Neural cell (in vitro differentiated cells): ENCODE measurements around the gene GRK3. TPM values are rescaled to one million over a fixed set of nuclear protein-coding genes. Genes with fewer than 3 reads are reported as not detected.

Experiments
- H2AFZ ChIP-seq: fragments of 200-600, 300-800 bp; sonication (generic), shearing (Covaris generic); 2 replicates; pipeline ENCODE4 v1.6.0; 2014; ENCODE audit warnings: low read depth, mild to moderate bottlenecking, antibody characterized with exemption, low read length, moderate library complexity
- H3F3A ChIP-seq: fragments of 200-600 bp; shearing (Covaris generic); 2 replicates; pipeline ENCODE4 v1.6.1; 2016; ENCODE audit warnings: mild to moderate bottlenecking, moderate library complexity, mixed read lengths, antibody characterized with exemption, low read length; ENCODE audit not compliant: insufficient read depth, poor library complexity, severe bottlenecking
- H3K27ac ChIP-seq: fragments of 200-600, 300-800 bp; sonication (generic), shearing (Covaris generic); 2 replicates; pipeline ENCODE4 v1.5.1; 2014; ENCODE audit warnings: mild to moderate bottlenecking, low read length, moderate library complexity
- H3K27me3 ChIP-seq: fragments of 300-800, 200-600 bp; sonication (generic), shearing (Covaris generic); 2 replicates; pipeline ENCODE4 v1.6.0; 2014; ENCODE audit warnings: mild to moderate bottlenecking, low read depth, low read length, moderate library complexity; ENCODE audit not compliant: insufficient read depth
- H3K36me3 ChIP-seq: fragments of 300-800, 200-600 bp; sonication (generic), shearing (Covaris generic); 2 replicates; pipeline ENCODE4 v1.5.1; 2014; ENCODE audit warnings: mild to moderate bottlenecking, antibody characterized with exemption, low read length, moderate library complexity; ENCODE audit not compliant: insufficient read depth
- H3K4me2 ChIP-seq: fragments of 300-800, 200-600 bp; sonication (generic), shearing (Covaris generic); 2 replicates; pipeline ENCODE4 v1.6.0; 2014; ENCODE audit warnings: mild to moderate bottlenecking, low read length
- H3K4me3 ChIP-seq: fragments of 300-800, 200-600 bp; sonication (generic), shearing (Covaris generic); 2 replicates; pipeline ENCODE4 v1.5.1; 2014; ENCODE audit warnings: mild to moderate bottlenecking, low read length, moderate library complexity
- H3K79me2 ChIP-seq: fragments of 200-600 bp; shearing (Covaris generic); replicated peaks from 2 replicates; pipeline ENCODE4 v1.6.0; 2014; ENCODE audit warnings: mild to moderate bottlenecking, low read length, moderate library complexity; ENCODE audit not compliant: insufficient read depth
- H3K9ac ChIP-seq: fragments of 300-800, 200-600 bp; sonication (generic), shearing (Covaris generic); 2 replicates; pipeline ENCODE4 v1.6.1; 2016; ENCODE audit warnings: mild to moderate bottlenecking, low read length, mixed read lengths
- H3K9me2 ChIP-seq: fragments of 200-600 bp; shearing (Covaris generic); 2 replicates; pipeline ENCODE4 v1.6.1; 2016; ENCODE audit warnings: mild to moderate bottlenecking, low read length, mixed read lengths; ENCODE audit not compliant: insufficient read depth
- H3K9me3 ChIP-seq: fragments of 200-600, 300-800 bp; sonication (generic), shearing (Covaris generic); 2 replicates; pipeline ENCODE4 v1.6.1; 2016; ENCODE audit warnings: mild to moderate bottlenecking, mixed run types, low read length, moderate library complexity, mixed read lengths
- H4K20me1 ChIP-seq: fragments of 200-600 bp; shearing (Covaris generic); 2 replicates; pipeline ENCODE4 v1.6.1; 2016; ENCODE audit warnings: mild to moderate bottlenecking, mixed run types; ENCODE audit not compliant: insufficient read depth
- CTCF ChIP-seq: fragments of 450-650 bp; IDR thresholded peaks from 2 replicates; pipeline ENCODE4 v1.5.1; 2014; ENCODE audit warnings: antibody characterized with exemption, mild to moderate bottlenecking, moderate library complexity; ENCODE audit not compliant: poor library complexity, severe bottlenecking
- EP300 ChIP-seq: fragments of 450-650 bp; conservative IDR thresholded peaks from 2 replicates; pipeline ENCODE4 v1.6.1; 2014; ENCODE audit warnings: antibody characterized with exemption, mild to moderate bottlenecking, moderate library complexity; ENCODE audit not compliant: poor library complexity, severe bottlenecking
- EZH2 ChIP-seq: fragments of 200-600, 300-800 bp; shearing (Covaris generic), sonication (generic); IDR thresholded peaks from 2 replicates; pipeline ENCODE4 v1.6.1; 2014; ENCODE audit warnings: antibody characterized with exemption, low read length, borderline replicate concordance, mild to moderate bottlenecking; ENCODE audit not compliant: insufficient read depth, poor library complexity, severe bottlenecking
- MXI1 ChIP-seq: fragments of 450-650 bp; conservative IDR thresholded peaks from 2 replicates; pipeline ENCODE4 v1.6.1; 2014; ENCODE audit warnings: antibody characterized with exemption, mild to moderate bottlenecking; ENCODE audit not compliant: poor library complexity, severe bottlenecking
- POLR2AphosphoS5 ChIP-seq: IDR thresholded peaks from 2 replicates; pipeline ENCODE4 v1.6.1; 2012
- RAD21 ChIP-seq: fragments of 450-650 bp; conservative IDR thresholded peaks from 2 replicates; pipeline ENCODE4 v1.6.1; 2014; ENCODE audit warnings: antibody characterized with exemption, mild to moderate bottlenecking, moderate library complexity
- REST ChIP-seq: IDR thresholded peaks from 2 replicates; pipeline ENCODE4 v1.6.1; 2012; ENCODE audit warnings: borderline replicate concordance
- SMC3 ChIP-seq: fragments of 450-650 bp; conservative IDR thresholded peaks from 2 replicates; pipeline ENCODE4 v1.6.1; 2014; ENCODE audit warnings: antibody characterized with exemption, mild to moderate bottlenecking, moderate library complexity; ENCODE audit not compliant: poor library complexity
- TAF1 ChIP-seq: IDR thresholded peaks from 2 replicates; pipeline ENCODE4 v1.6.1; 2012; ENCODE audit warnings: low read depth
- polyA plus RNA-seq: library from polyadenylated mRNA; depleted of rRNA; stranded (reverse); fragments of >200 nt; gene quantifications from 2 replicates; pipeline ENCODE4 v1.2.3, GENCODE V29; 2014

GRK3 gene
- polyA plus RNA-seq, 1 donor from 2014 or later, result 9.8 TPM

GRCh38 chr22:25751174-25751581, 186.7 kb downstream of the GRK3 start:
- no peak overlapping the region for H3K4me2 ChIP-seq
- no peak overlapping the region for H2AFZ ChIP-seq
- no peaks in the 10 kb centered on the region for H3K9me3 ChIP-seq

GRCh38 chr22:25752615-25753214, 188.2 kb downstream of the GRK3 start:
- no peaks in the 10 kb centered on the region for H3K36me3 ChIP-seq
- H3K4me3 ChIP-seq, result no peak overlapping the region
- H3K27ac ChIP-seq, result no peak overlapping the region
- H4K20me1 ChIP-seq, result no peaks in the 10 kb centered on the region
- H3K9me3 ChIP-seq, result no peaks in the 10 kb centered on the region
- H3K27me3 ChIP-seq, result no peaks in the 10 kb centered on the region
- H2AFZ ChIP-seq, result no peak overlapping the region
- no peaks in the 10 kb centered on the region for H3K9me2 ChIP-seq
- no peak overlapping the region for H3K4me2 ChIP-seq
- H3K9ac ChIP-seq, result no peak overlapping the region
- H3F3A ChIP-seq, result no peaks in the 10 kb centered on the region
- no peaks in the 10 kb centered on the region for H3K79me2 ChIP-seq
- TF ChIP-seq REST (no peak), EP300 (no peak), POLR2AphosphoS5 (no peak), CTCF (no peak), SMC3 (no peak), TAF1 (no peak)

More at GRCh38 chr22:25751174-25751581, 186.7 kb downstream of the GRK3 start:
- no peak overlapping the region for H3K9ac ChIP-seq
- H3K79me2 ChIP-seq, result no peaks in the 10 kb centered on the region
- no peak overlapping the region for H3K4me3 ChIP-seq
- no peaks in the 10 kb centered on the region for H3K36me3 ChIP-seq
- no peaks in the 10 kb centered on the region for H4K20me1 ChIP-seq
- H3K9me2 ChIP-seq, result no peaks in the 10 kb centered on the region
- TF ChIP-seq RAD21 (no peak), EP300 (no peak), POLR2AphosphoS5 (no peak), CTCF (no peak), MXI1 (no peak), EZH2 (no peak), SMC3 (no peak), REST (no peak), TAF1 (no peak)
- no peaks in the 10 kb centered on the region for H3K27me3 ChIP-seq
- no peaks in the 10 kb centered on the region for H3F3A ChIP-seq
- H3K27ac ChIP-seq, result no peak overlapping the region
